GM12891 (cell line): ENCODE data around the gene BTBD9.

Source experiments
- POLR2AphosphoS5 ChIP-seq: IDR thresholded peaks from 2 replicates; pipeline ENCODE4 v1.6.1; 2011; ENCODE audit warnings: low read depth, low read length, control low read depth
- TAF1 ChIP-seq: IDR thresholded peaks from 2 replicates; pipeline ENCODE4 v1.6.1; 2011; ENCODE audit warnings: low read depth, low read length, control low read depth

- TF ChIP-seq TAF1, result no peak
- TF ChIP-seq POLR2AphosphoS5, result no peak
These were observed 273.5 kb downstream of the BTBD9 start for GRCh38 chr6:38366234-38366633.
